Esophagus squamous epithelium (tissue), 5 donors: ENCODE measurements around the gene DCDC2. TPM values are rescaled to one million over a fixed set of nuclear protein-coding genes. Genes with fewer than 3 reads are reported as not detected.

Source experiments
- DNase-seq: peaks from one replicate; lab custom pipeline; 2025; lab: John Stamatoyannopoulos, UW
- H3K27ac ChIP-seq, 4 donors: fragments of 200-600 bp; sonication (generic); one replicate each; pipeline ENCODE4 v1.5.1; 2016 to 2019; ENCODE audit warnings: mild to moderate bottlenecking in 1 of 4
- H3K27me3 ChIP-seq, 4 donors: fragments of 200-600 bp; sonication (generic); 1 replicate in 3 of 4; 2 replicates in 1 of 4; pipeline versions ENCODE4 v1.5.1 to v1.6.0; 2017 to 2021; ENCODE audit warnings: antibody characterized with exemption in 1 of 4
- H3K36me3 ChIP-seq, 3 donors: fragments of 200-600 bp; sonication (generic); one replicate each; pipeline ENCODE4 v1.5.1; 2016 to 2019
- H3K4me1 ChIP-seq, 3 donors: fragments of 200-600 bp; sonication (generic); one replicate each; pipeline ENCODE4 v1.5.1; 2017 to 2019
- H3K4me3 ChIP-seq, 4 donors: fragments of 200-600 bp; sonication (generic); 1 replicate in 3 of 4; 2 replicates in 1 of 4; pipeline ENCODE4 v1.5.1; 2016 to 2019; ENCODE audit warnings: mild to moderate bottlenecking in 2 of 4, moderate library complexity in 1 of 4
- H3K9me3 ChIP-seq, 3 donors: fragments of 200-600 bp; sonication (generic); one replicate each; pipeline ENCODE4 v1.5.1; 2016 to 2019
- POLR2A ChIP-seq, 4 donors: fragments of 450-650 bp; IDR thresholded peaks; one replicate each; pipeline ENCODE4 v1.6.1; 2017; ENCODE audit warnings: antibody characterized with exemption in 4 of 4, mild to moderate bottlenecking in 4 of 4, moderate library complexity in 3 of 4
- WGBS, 2 donors: methylation state at CpG; one replicate each; pipeline ENCODE4 v1.1.5; 2018; 5-methylcytosine and 5-hydroxymethylcytosine counted together
- intact Hi-C: fragments of 100-400 bp; cut with DNase I; formaldehyde crosslinking; loops from one replicate; pipeline ENCODE4 v1.15.0; 2022
- total RNA-seq, 4 donors: library from RNA; depleted of rRNA; stranded (reverse); fragments of >200 nt; gene quantifications; one replicate each; pipeline ENCODE4 v1.1.0, GENCODE V29; 2016
- TF ChIP-seq, protein P1 (sequence below), 6 experiments: fragments of 450-650 bp in 4 of 6; fragments of 200-600 bp in 2 of 6; sonication (generic) in 2 of 6; IDR thresholded peaks; one replicate each; pipeline ENCODE4 v1.5.1; 2016 to 2019; ENCODE audit warnings: antibody characterized with exemption in 6 of 6, mild to moderate bottlenecking in 4 of 6, moderate library complexity in 4 of 6
- donor health status: DM: yes; HTN: yes; CAD: no.

DCDC2 gene
- total RNA-seq, 4 donors from 2014 or later = 0.15 TPM; not detected in 3

DNA sequence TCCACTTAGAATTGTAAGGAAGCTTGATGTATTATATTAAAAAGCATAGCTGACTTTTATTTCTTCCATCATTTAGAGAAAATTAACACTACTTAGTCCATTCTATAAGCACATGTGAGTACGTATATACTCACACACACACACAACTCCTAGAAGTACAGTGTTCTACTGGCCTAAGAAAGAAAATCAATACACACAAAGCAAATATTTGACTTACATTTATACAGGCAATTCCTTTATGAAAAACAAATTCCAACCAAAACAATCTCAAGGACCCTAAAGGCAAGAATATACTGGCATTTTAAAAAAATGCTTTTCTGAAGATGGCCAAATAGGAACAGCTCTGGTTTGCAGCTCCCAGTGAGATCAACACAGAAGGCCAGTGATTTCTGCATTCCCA lies 160.0 kb downstream of the DCDC2 start:
- WGBS, 2 donors = 79 to 88% methylated on average over 1 of the region's 1 CpG
- H3K9me3 ChIP-seq = no peaks in the 10 kb centered on the region
- no peaks in the 10 kb centered on the region for H3K4me1 ChIP-seq
- H3K36me3 ChIP-seq = no peaks in the 10 kb centered on the region
- TF ChIP-seq POLR2A (IDR thresholded peaks at IDR 0.05) = no peak
- TF ChIP-seq, protein P1, sequence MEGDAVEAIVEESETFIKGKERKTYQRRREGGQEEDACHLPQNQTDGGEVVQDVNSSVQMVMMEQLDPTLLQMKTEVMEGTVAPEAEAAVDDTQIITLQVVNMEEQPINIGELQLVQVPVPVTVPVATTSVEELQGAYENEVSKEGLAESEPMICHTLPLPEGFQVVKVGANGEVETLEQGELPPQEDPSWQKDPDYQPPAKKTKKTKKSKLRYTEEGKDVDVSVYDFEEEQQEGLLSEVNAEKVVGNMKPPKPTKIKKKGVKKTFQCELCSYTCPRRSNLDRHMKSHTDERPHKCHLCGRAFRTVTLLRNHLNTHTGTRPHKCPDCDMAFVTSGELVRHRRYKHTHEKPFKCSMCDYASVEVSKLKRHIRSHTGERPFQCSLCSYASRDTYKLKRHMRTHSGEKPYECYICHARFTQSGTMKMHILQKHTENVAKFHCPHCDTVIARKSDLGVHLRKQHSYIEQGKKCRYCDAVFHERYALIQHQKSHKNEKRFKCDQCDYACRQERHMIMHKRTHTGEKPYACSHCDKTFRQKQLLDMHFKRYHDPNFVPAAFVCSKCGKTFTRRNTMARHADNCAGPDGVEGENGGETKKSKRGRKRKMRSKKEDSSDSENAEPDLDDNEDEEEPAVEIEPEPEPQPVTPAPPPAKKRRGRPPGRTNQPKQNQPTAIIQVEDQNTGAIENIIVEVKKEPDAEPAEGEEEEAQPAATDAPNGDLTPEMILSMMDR (IDR thresholded peaks at IDR 0.05) = no peak
- peaks cover 0 to 6% (median 0%) of the 10 kb centered on the region in 4 donors for H3K27me3 ChIP-seq
- no peak overlapping the region for H3K4me3 ChIP-seq
- intact Hi-C loops = no loop called here
- no peak overlapping the region for H3K27ac ChIP-seq
- DNase-seq = no peak

DNA sequence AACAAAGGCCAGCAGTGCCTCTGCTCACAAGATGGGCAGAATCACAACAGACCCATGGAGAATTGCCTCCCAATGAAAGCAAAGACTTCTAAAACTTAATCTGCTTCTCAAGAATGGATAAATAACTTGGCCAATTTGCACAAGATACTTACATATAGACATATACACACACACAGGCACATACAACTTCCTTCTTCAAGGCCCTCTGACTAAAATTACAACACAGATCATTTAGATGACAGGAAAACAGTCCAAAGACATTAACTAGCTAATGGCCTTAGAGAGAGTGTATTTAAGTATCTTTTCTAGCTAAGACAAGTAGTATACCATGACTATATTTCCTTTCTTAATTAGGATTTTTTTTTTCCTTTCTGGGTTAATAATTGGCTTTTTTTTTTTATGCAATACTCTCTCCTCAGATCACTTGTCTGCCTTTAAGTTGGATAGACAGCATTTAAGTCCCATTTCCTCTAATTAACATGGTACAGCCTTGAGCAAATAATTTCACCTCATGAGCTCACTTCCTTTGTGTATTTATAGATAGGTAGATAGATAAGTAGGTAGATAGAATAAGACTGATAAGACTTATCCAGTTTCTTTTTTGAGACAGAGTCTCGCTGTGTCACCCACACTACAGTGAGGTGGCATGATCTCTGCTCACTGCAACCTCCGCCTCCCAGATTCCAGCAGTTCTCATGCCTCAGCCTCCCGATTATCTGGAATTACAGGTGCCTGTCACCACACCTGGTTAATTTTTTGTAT lies 161.8 kb downstream of the DCDC2 start:
- no peak for TF ChIP-seq POLR2A (IDR thresholded peaks at IDR 0.05)
- TF ChIP-seq, protein P1 (IDR thresholded peaks at IDR 0.05) = no peak
- Histone ChIP-seq H3K27ac (no peak overlapping the region), H3K27me3 (peaks cover 0 to 6% (median 0%) of the 10 kb centered on the region in 4 donors), H3K4me1 (no peaks in the 10 kb centered on the region), H3K36me3 (no peaks in the 10 kb centered on the region), H3K4me3 (no peak overlapping the region), H3K9me3 (no peaks in the 10 kb centered on the region)
- DNase-seq = no peak
- 89 to 94% methylated on average over 3 of the region's 3 CpGs for WGBS, 2 donors
- intact Hi-C loops = no loop called here

DNA sequence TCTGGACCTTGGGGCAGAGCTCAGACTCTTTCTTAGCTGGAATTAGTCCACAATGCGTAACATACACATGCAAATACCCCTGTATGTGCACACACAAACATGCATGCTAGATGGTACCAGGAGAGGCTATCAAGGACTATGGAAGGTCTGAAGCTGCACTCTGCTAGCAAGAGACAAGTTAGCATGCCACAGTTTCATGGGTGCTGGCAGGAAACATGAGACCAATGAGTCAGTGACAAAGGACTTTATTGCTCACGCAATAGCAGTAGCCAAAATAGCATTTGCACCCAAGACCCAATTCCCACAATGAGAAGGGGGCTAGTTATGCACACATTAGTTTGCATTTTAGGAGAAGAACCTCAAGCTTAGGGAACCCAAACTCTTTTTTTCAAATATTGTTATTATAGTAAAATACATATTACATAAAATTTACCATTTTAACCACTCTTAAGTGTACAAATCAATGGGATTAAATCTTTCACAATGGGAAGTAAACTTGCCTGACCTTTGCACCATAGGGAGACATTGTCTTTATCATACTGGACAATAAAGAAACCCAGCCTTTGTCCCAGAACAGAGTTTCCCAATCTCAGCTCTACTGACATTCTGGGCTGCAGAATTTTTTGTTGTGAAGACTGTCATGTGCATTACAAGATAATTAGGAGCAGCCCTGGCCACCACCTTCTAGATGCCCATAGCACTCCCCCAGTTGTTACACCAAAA lies 162.7 kb downstream of the DCDC2 start:
- Histone ChIP-seq H3K36me3 (no peaks in the 10 kb centered on the region), H3K4me3 (no peak overlapping the region), H3K27me3 (peaks cover 0 to 6% (median 0%) of the 10 kb centered on the region in 4 donors), H3K9me3 (no peaks in the 10 kb centered on the region), H3K27ac (no peak overlapping the region), H3K4me1 (no peaks in the 10 kb centered on the region)
- DNase-seq = no peak
- intact Hi-C loops = no loop called here
- WGBS, 2 donors = 88 to 92% methylated on average over 2 of the region's 2 CpGs
- TF ChIP-seq, protein P1 (IDR thresholded peaks at IDR 0.05) = no peak
- no peak for TF ChIP-seq POLR2A (IDR thresholded peaks at IDR 0.05)

DNA sequence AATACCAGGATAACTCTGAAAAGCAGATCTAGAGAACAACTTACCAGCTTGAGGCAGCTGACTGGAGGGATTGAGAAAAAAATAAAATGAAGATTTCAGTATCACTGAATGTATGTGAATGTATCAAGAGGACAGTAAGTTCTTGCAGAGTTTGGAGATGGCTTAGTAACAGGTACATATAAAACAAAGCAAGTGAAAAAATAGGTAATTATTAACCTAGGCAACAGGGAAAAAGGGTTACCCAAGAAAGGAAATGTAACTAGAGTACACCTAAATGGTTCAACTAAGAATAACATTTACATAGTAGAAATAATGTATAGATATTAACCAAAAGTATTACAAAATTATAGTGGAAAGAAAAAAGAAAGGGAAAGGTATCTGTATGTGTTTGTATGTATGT lies 164.5 kb downstream of the DCDC2 start:
- intact Hi-C loops = no loop called here
- no peak overlapping the region for H3K27ac ChIP-seq
- no peaks in the 10 kb centered on the region for H3K9me3 ChIP-seq
- no peak for DNase-seq
- no peaks in the 10 kb centered on the region for H3K36me3 ChIP-seq
- TF ChIP-seq POLR2A (IDR thresholded peaks at IDR 0.05) = no peak
- TF ChIP-seq, protein P1 (IDR thresholded peaks at IDR 0.05) = no peak
- no peak overlapping the region for H3K4me3 ChIP-seq
- H3K4me1 ChIP-seq = no peaks in the 10 kb centered on the region
- no peaks in the 10 kb centered on the region for H3K27me3 ChIP-seq

DNA sequence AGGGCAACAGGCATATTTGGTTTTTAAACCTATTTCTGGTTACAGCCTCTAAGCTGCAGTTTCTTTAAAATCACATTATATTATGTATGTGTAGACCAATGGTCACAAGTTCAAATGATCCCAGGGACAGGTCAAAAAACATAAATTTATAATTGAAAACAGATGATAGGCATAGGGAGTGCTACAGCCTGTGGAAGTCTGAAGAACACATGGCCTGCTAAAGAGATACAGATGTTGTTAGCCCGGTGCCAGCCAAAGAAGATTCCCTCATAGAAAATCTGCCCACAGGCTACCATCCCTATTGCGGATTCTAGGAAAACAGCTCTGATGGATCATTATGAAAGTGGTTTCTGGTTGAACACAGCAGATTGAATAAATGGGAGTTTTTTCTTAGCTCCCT lies 166.5 kb downstream of the DCDC2 start:
- no peaks in the 10 kb centered on the region for H3K36me3 ChIP-seq
- intact Hi-C loops = no loop called here
- TF ChIP-seq, protein P1 (IDR thresholded peaks at IDR 0.05) = no peak
- no peak for TF ChIP-seq POLR2A (IDR thresholded peaks at IDR 0.05)
- peaks cover 0 to 4% (median 0%) of the 10 kb centered on the region in 4 donors for H3K27me3 ChIP-seq
- DNase-seq = no peak
- WGBS, 2 donors = 37 to 46% methylated on average over 2 of the region's 2 CpGs
- no peaks in the 10 kb centered on the region for H3K9me3 ChIP-seq
- no peak overlapping the region for H3K27ac ChIP-seq
- H3K4me3 ChIP-seq = no peak overlapping the region
- no peaks in the 10 kb centered on the region for H3K4me1 ChIP-seq
